T-helper 2 cell treated with Interferon-gamma antibody and Interleukin-4, amounts not matched to agents 100 ng/mL and 5 ng/mL, for 36 hours (primary cell): Measurements from ENCODE around the gene ST8SIA5. TPM values are rescaled to one million over a fixed set of nuclear protein-coding genes. Genes with fewer than 3 reads are reported as not detected.

Experiments used
- intact Hi-C: fragments of 100-400 bp; cut with micrococcal nuclease; formaldehyde crosslinking; loops from one replicate; pipeline ENCODE4 v1.15.1; 2023
- total RNA-seq: library from RNA; stranded (reverse); gene quantifications from 2 replicates; pipeline ENCODE4 v1.2.3, GENCODE V29; 2022

Gene ST8SIA5
- total RNA-seq, 1 donor from 2014 or later, result not detected

DNA sequence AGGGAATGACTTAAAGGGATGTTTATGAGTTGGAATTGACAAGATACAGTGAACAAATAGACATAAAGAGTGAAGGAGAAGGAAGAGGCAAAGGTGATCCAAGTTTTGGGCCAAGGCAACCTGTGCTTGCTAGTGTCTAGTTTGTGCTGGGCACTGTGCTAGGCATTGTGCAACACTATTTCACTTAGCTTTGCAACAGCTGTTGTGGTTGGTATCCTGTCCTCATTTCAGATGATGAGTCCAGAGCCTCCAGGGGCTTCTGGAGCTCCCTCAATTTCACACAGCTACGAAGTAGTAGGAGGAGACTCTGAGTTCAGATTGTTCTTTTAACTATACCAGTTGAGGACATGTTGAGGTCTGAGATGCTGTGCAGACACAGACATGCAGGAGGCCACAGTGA is 81.7 kb downstream of the ST8SIA5 start:
- intact Hi-C loops, result no loop called here

DNA sequence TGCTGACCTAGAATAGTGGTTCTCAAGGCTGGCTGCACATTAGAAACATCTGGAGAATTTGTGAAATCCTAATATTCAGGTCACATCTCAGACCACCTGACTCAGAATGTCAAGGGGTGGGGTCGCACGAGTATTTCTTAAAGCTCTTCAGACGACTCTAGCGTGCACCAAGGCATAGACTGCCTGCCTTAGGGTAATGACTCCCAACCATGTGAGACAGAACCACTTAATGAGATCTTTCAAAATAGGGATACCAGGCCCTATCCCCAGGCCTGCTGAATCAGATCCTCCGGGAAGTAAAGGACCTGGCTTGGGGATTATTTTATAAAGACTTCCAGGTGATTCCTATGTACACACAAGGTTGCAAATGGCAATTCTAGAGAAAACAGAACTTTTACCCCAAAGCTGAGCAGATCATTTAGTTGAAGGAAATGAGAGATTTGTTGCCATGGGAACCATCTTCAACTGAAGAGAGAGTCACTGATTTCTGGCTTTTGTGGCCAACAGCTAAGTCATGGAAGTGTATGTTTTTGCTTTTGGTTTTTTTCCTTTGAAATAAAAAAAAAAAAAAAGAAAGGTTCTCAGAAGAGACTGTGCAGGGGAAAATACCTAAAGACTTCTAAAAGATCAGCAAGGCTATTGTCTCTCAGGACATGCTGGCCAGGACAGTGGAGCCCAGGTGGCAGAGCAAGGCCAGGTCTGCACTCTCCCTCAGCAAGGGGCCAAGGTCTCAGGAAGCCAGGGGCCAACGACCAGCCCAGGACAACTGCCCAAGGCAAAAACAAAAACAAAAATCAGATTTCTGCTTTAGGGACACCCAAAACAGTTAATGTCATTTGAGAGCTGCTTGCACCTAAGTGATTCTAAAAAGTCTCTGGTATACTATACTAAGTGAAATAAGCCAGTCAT is 84.5 kb downstream of the ST8SIA5 start:
- intact Hi-C loops, result no loop called here

GRCh38 chr18:46668694-46669093 is 88.2 kb downstream of the ST8SIA5 start:
- intact Hi-C loops, result no loop called here

GRCh38 chr18:46668135-46668534 is 88.7 kb downstream of the ST8SIA5 start:
- intact Hi-C loops, result no loop called here

- intact Hi-C loops, result no loop called here
Observed at GRCh38 chr18:46663539-46663938, 93.3 kb downstream of the ST8SIA5 start.

GRCh38 chr18:46660957-46661749 is 95.7 kb downstream of the ST8SIA5 start:
- intact Hi-C loops, result no loop called here

- intact Hi-C loops, result no loop called here
Observed at GRCh38 chr18:46659484-46659883, 97.4 kb downstream of the ST8SIA5 start.

DNA sequence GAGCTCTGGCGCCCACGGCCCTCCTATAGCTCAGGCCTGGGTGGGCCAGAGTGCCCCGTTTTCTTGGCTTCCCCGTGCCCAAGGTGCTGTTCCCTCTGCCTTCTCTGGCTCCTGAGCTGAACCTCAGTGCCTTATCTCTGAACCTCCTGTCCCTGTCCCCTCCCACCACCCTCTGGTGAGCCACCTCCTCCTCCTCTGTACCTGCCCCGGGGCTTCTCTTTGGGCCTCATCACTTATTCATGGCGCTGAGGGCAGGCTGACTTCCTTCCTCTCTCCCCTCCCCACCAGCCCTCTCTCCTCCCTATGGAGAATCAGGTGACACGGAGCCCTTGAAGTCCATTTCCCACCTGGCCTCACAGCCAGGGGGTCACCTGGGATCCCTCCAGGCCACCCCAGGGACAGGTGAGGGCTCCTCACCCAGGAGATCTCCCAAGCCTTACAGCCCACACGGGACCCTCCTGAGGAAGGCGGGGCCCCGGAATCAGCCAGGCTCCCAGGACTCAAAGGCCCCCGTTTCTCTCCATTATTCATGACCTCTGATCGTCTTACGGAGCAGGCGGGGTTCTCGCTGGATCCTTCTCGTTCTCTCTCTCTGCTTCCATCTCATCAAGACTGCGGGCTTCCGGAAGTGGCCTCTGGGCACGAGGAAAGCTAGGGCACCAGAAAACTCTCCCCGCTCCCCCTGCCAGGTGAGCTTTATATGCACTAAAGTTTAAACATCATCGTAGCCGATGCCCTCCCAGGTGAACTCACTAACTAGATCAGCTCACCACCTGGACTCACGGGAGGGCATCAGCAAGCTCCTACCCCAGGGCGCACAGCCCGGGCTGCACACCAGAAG is 99.5 kb downstream of the ST8SIA5 start, which contains the start of gene LOXHD1:
TSS of gene LOXHD1 (minus strand) at position 106 of the 841 bp plus-strand sequence. CDS start 187 bp downstream, outside the sequence.
- intact Hi-C loops, result no loop called here

DNA sequence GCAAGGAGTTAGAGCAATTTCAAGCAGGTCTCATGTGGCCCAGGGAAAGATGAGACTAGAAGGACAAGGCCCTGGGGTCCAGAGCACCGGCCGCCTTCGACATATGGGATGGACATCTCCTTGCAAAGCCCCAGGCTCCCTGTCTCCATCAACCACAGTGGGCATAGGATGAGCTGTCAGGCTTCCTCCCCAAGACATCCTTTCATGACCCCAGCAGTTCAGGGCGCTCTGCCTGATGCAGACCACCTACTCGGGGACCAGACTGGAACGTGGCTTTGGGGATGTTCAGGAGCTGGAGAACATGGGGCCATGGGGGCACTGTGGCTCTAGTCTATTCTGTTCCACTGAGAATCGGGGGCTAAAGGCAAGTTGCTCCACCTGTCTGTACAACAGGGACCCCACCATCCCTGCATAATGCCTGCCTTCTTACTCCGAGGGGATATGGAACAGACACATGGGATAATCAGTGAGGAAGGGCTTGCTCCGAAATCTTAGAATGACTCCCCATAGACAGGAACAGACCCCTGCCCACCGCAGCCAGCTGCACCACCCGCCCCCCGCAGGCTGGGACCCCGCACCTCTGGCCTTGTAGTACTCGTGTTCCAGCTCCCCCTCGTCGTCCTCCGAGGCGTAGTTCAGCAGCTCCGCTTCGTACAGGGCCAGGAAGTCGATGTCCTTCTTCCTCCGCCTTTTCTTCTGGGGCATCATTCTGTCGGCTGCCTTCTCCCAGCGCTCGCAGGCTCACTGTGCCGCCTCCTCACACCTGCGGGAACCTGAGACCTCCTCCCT is 100.3 kb downstream of the ST8SIA5 start:
- intact Hi-C loops, result no loop called here

DNA sequence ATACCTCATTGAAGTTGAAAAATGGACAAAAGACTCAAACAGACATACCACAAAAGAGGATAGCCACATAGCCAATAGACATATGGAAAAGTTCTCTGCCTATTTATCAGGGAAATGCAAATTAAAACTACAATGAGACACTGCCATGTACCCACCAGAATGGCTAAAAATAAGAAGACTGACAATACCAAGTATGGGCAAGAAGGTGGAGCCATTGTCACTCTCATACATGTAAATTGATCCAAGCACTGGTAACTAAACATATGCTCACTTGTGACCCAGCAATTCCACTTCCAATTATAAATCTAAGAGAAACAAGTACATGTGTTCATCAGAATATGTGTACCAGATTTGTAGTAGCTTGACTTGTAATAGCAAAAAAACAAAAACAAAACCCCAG is 104.5 kb downstream of the ST8SIA5 start:
- intact Hi-C loops, result no loop called here

DNA sequence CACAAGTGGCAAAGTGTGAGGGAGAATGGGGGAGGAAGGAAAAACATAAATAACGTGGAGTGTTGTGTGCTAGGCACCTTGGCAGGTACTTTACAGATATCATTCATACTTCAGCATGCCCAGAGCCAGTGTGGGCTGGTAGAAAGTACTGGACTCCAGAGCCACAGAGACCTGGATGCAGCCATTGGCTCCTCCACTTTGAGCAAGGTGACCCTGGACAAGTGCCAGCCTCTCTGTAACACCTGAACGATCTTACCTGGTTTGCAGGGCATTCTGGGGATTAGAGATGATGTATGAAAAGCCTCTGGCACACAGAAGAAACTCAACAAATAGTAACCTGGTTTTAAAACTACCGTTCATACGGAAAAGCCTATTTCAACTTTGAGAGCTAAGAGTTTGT is 106.2 kb downstream of the ST8SIA5 start:
- intact Hi-C loops, result no loop called here

- intact Hi-C loops, result no loop called here
Observed at GRCh38 chr18:46649071-46649862, 107.6 kb downstream of the ST8SIA5 start.

GRCh38 chr18:46646468-46646867 is 110.4 kb downstream of the ST8SIA5 start:
- intact Hi-C loops, result no loop called here

GRCh38 chr18:46642561-46642960 is 114.3 kb downstream of the ST8SIA5 start:
- intact Hi-C loops, result no loop called here

DNA sequence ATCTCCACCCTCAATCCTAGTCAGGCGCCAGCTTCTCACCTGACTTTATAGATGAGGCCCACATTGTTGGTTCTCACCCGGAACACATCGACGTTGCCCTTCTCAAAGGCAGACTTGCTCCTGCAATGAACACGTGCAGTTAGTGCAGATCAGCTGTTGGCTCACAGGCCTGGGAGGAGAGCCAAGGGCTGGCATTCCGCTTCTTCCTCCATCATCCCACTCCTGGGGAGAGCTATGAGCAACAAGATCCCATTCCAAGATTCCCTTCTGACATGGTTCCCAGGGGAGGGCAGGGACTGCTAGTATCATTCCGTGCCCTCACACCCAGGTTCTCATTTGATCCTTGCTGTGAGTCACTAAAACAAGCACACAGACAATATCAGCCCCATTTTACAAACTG is 114.9 kb downstream of the ST8SIA5 start:
- intact Hi-C loops, result no loop called here

GRCh38 chr18:46639386-46639785 is 117.5 kb downstream of the ST8SIA5 start:
- intact Hi-C loops, result no loop called here

DNA sequence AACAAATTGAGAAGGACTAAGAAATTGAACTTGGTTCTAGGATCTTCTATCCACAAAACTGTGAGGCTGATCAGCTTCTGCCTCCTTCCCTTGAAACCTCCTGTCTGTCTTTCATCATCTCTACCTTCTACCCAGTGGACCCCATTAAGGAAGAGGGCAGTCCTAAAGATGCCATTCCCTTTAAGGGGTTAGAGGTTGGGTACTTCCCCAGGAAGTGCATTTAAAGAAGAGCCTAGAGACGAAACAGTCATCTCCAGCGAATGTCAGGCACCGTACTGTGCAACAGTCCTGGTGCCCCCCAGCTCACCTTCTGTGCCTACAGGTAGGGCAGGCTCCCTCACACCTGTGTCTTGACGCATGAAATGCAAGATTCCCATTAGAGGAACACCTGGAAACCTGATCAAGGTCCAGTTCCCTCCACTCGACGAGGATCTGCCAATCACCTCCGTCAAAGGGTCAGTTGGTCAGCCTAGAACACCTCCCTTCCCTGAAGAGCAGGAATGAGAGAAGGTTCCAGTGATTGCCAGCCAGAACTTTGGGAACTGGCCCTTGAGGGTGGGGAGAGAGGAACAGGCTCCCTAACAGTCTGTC is 120.7 kb downstream of the ST8SIA5 start:
- intact Hi-C loops, result no loop called here

DNA sequence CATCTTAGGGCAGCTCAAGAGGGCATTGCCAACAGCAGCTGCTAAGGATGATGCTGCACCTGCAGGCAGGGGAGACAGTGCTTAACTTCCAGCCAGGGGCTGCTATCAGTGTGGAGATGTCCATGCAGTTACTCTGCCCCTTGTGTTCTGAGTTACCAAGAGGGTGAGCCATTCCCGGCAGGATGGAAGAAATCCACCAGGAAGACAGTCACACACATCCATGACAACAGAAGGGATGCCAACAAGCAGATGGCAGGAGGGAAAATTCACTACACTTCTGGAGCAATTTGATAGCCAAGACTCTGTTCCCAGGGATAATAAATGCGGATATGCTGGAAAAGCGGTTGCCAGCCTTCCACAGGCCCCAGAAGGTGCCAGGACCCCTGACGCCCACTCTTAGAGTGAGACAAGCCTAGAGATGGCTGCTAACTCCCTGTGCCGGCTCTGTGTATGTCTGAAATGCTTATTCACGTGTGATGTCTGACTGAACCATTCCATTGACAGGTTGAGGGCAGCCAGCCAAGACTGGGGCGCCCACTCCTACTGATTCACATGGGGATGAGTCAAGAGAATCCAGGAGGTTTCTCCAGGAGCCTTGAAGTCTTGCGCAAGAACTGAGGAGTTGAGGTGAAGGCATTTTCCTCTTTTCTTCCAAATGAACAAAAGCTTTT is 124.3 kb downstream of the ST8SIA5 start:
- intact Hi-C loops, result no loop called here

GRCh38 chr18:46630991-46631390 is 125.9 kb downstream of the ST8SIA5 start:
- intact Hi-C loops, result no loop called here
